ENCODE results near the gene RHOC. TPM values are rescaled to one million over a fixed set of nuclear protein-coding genes. Genes with fewer than 3 reads are reported as not detected.
A peak's percentile ranks its signal among the peaks of the same experiment; 100 is the strongest.

The RHOC gene
- total and polyA plus RNA-seq, 8 donors, result 44.0 to 105 (median 73.8) TPM

DNA sequence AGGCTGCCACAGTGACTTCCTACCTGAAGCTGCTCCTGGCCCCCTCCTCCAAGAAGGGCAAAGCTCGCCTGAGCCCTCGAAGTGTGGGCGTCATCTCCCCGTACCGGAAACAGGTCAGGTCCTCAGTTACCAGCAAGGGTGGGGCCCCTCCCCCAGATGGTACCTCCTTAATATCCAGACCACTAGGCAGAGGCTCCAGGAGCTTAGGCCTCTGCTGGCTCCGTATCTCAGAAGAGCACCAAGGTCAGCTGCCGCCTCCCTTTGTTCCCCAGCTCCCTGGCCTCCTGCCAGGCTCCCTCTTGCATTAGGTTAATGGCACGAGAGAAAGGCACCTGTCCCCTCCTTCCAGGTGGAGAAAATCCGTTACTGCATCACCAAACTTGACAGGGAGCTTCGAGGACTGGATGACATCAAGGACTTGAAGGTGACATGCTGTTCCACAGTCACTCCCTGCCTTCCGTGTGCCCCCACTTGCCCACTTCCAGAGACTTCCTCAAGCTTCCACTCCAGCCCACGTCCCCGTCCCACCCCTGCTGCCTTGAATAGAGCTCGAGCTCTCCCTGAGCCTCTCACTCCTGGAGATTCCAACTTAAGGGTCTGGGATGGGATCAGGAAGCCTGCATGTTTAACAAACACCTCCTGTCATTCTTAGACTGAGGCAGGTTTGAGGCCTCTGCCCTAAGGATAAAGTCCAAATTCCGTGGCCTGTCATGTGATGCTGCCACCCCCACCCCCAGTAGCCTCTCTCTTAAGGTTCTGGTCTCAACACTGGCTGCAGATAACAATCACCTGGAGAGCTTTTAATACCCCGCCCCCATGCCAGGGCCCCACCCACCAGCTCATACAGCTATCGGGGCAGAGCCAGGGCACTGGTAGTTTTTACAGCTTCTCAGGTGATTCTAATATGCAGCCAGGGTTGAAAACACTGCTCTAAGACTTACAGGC, 8.3 kb downstream of the RHOC start:
- Histone ChIP-seq H3K9me3 (no peaks in the 10 kb centered on the region), H3K27me3 (no peaks in the 10 kb centered on the region), H3K36me3 (peaks cover 3 to 26% (median 7%) of the 10 kb centered on the region in 3 donors), H3K27ac (peak overlapping the region in 2 of 4 donors; percentile 74 to 82), H3K4me3 (no peak overlapping the region), H3K4me1 (peaks cover 0 to 39% (median 13%) of the 10 kb centered on the region in 3 donors)
- 40 to 43% methylated on average over 17 of the region's 17 CpGs for WGBS, 2 donors
- TF ChIP-seq, protein P1, sequence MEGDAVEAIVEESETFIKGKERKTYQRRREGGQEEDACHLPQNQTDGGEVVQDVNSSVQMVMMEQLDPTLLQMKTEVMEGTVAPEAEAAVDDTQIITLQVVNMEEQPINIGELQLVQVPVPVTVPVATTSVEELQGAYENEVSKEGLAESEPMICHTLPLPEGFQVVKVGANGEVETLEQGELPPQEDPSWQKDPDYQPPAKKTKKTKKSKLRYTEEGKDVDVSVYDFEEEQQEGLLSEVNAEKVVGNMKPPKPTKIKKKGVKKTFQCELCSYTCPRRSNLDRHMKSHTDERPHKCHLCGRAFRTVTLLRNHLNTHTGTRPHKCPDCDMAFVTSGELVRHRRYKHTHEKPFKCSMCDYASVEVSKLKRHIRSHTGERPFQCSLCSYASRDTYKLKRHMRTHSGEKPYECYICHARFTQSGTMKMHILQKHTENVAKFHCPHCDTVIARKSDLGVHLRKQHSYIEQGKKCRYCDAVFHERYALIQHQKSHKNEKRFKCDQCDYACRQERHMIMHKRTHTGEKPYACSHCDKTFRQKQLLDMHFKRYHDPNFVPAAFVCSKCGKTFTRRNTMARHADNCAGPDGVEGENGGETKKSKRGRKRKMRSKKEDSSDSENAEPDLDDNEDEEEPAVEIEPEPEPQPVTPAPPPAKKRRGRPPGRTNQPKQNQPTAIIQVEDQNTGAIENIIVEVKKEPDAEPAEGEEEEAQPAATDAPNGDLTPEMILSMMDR (IDR thresholded peaks at IDR 0.05), result no peak
- FAIRE-seq (no peak), ATAC-seq (peak; percentile 36 to 68 (median 55)), DNase-seq (peak; percentile 59 to 89 (median 74))
- intact Hi-C loops (cut with DNase I), result no loop called here

DNA sequence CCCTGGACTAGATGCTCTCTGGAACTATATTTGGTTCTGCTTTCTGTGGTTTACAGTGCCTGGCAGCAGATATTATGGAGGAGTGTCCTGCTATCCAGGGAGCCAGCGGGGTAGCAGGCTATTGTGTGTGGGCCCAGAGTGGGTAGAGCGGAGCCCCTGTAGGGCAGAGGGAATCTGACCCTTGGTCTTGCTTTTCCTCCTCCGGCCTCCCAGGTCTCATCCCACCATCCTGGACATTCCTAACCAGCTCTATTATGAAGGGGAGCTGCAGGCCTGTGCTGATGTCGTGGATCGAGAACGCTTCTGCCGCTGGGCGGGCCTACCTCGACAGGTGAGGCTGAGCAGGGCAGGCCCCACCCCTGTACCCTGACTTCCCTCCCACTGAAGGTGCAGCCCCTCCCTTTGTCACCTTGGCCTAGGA, 9.1 kb downstream of the RHOC start:
- peaks cover 0 to 36% (median 13%) of the 10 kb centered on the region in 3 donors for H3K4me1 ChIP-seq
- FAIRE-seq (no peak), ATAC-seq (no peak), DNase-seq (peak in 1 of 6 donors; percentile 47)
- H3K4me3 ChIP-seq, result no peak overlapping the region
- intact Hi-C loops (cut with DNase I), result no loop called here
- H3K9me3 ChIP-seq, result no peaks in the 10 kb centered on the region
- TF ChIP-seq, protein P1 (IDR thresholded peaks at IDR 0.05), result no peak
- 93 to 99% methylated on average over 9 of the region's 9 CpGs for whole genome bisulfite sequencing, 2 donors
- peaks cover 3 to 29% (median 9%) of the 10 kb centered on the region in 3 donors for H3K36me3 ChIP-seq
- no peaks in the 10 kb centered on the region for H3K27me3 ChIP-seq
- no peak overlapping the region for H3K27ac ChIP-seq

DNA sequence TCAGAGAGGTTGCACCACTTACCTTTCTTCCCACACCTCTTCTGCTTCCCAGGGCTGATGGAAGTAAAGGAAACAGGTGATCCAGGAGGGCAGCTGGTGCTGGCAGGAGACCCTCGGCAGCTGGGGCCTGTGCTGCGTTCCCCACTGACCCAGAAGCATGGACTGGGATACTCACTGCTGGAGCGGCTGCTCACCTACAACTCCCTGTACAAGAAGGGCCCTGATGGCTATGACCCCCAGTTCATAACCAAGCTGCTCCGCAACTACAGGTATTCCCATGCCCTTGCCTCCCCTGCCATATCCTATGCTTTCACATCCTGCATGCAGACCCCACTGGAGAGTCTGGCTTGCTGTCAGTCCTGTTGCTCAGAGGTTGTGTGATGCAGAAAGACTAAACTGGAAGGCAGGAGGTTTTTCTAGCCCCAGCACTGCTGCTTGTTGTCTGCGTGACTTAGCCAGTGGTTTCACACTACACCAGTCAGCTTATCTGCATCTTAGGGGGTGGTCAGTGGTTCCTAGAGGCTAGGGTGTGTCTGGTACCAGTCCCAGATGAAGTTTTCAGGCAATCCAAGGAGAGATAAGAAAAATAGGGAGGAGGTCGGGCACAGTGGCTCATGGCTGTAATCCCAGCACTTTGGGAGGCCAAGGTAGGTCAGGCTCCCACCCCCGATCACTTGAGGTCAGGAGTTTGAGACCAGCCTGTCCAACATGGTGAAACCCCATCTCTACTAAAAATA, 10.2 kb downstream of the RHOC start:
- DNase-seq (no peak), FAIRE-seq (no peak), ATAC-seq (no peak)
- no peak overlapping the region for H3K27ac ChIP-seq
- H3K4me1 ChIP-seq, result peaks cover 0 to 36% (median 13%) of the 10 kb centered on the region in 3 donors
- intact Hi-C loops (cut with DNase I), result no loop called here
- H3K27me3 ChIP-seq, result no peaks in the 10 kb centered on the region
- peaks cover 3 to 31% (median 12%) of the 10 kb centered on the region in 3 donors for H3K36me3 ChIP-seq
- TF ChIP-seq, protein P1 (IDR thresholded peaks at IDR 0.05), result no peak
- H3K9me3 ChIP-seq, result no peaks in the 10 kb centered on the region
- no peak overlapping the region for H3K4me3 ChIP-seq
- 91 to 96% methylated on average over 7 of the region's 7 CpGs for WGBS, 2 donors

DNA sequence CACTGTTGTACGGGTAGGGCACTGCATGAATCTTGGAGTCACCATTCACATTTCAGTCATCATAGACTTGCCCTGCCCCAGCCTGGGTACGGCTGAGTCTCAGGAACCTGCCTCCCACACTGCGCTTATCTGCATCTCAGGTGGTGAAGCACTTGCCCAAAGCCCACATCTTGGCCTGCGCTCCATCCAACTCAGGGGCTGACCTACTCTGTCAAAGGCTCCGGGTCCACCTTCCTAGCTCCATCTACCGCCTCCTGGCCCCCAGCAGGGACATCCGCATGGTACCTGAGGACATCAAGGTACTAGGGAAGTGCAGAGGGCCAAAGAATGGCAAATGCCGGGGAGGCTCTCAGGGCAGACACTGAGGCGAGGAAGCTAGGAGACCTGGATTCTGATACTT, 11.7 kb downstream of the RHOC start:
- TF ChIP-seq, protein P1 (IDR thresholded peaks at IDR 0.05), result no peak
- H3K27me3 ChIP-seq, result no peaks in the 10 kb centered on the region
- H3K4me1 ChIP-seq, result peaks cover 0 to 21% (median 3%) of the 10 kb centered on the region in 3 donors
- DNase-seq, result no peak
- H3K27ac ChIP-seq, result no peak overlapping the region
- no peak overlapping the region for H3K4me3 ChIP-seq
- 96% methylated on average over 9 of the region's 9 CpGs for WGBS, 2 donors
- ATAC-seq, result no peak
- peaks cover 3 to 31% (median 12%) of the 10 kb centered on the region in 3 donors for H3K36me3 ChIP-seq
- FAIRE-seq, result no peak
- no peaks in the 10 kb centered on the region for H3K9me3 ChIP-seq
- intact Hi-C loops (cut with DNase I), result no loop called here

All from pancreas (tissue), 10 donors.